ENCODE results near the gene CRACR2B.

Gene CRACR2B

GRCh38 chr11:787084-787675, 40.5 kb upstream of the CRACR2B start:
- Histone ChIP-seq H3K4me3 (no peak overlapping the region), H3K27ac (no peak overlapping the region)
- DNase-seq (ENCODE audit: low spot score): no peak
- no peak for TF ChIP-seq CTCF (IDR thresholded peaks at IDR 0.05)

DNA sequence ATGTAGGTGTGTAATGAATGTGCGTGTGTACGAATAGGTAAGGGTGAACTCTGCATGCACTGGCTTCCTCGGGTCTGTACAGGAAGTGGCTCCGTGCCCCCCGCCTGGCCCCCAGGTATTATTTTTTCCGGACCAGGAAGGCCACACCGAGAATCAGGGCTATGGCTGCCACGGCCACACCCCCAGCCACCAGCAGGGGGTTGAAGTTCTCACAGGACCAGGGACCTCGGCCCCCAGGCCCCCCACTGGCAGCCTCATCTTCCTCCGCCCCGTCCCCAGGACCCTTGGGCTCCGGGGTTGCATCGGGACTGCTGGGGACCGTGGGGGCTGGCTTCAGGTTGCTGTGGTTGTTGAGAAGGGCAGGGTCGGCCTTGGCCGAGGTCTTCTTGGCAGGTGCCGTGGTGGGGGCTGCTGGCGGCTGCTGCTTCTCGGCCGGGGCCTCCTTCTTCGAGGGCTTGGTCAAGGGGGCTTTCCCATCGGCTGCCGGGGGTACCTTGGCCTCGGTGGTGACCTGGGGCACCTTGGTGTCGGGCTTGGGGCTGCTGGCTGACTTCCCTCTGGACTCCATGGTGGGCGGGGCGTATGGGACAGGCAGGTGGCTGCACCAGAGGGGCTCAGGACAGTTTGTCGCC, 39.6 kb upstream of the CRACR2B start:
- H3K27ac ChIP-seq: no peak overlapping the region
- no peak for TF ChIP-seq CTCF (IDR thresholded peaks at IDR 0.05)
- no peak for DNase-seq (ENCODE audit: low spot score)
- no peak overlapping the region for H3K4me3 ChIP-seq

- Histone ChIP-seq H3K27ac (no peak overlapping the region), H3K4me3 (peak overlapping the region; percentile 32)
- no peak for DNase-seq (ENCODE audit: low spot score)
- TF ChIP-seq CTCF (IDR thresholded peaks at IDR 0.05): no peak
Measured at GRCh38 chr11:788953-789940, 38.5 kb upstream of the CRACR2B start.

- DNase-seq (ENCODE audit: low spot score): no peak
- TF ChIP-seq CTCF (IDR thresholded peaks at IDR 0.05): no peak
- Histone ChIP-seq H3K27ac (no peak within 1 kb of the TSS), H3K4me3 (peak within 1 kb of the TSS; percentile 32)
Measured at GRCh38 chr11:789943-790342, 37.8 kb upstream of the CRACR2B start, which contains the start of gene CEND1. Gene CEND1, minus strand, starts transcription at chr11:790090. Its CDS starts 1,514 bp downstream, at chr11:788576.

DNA sequence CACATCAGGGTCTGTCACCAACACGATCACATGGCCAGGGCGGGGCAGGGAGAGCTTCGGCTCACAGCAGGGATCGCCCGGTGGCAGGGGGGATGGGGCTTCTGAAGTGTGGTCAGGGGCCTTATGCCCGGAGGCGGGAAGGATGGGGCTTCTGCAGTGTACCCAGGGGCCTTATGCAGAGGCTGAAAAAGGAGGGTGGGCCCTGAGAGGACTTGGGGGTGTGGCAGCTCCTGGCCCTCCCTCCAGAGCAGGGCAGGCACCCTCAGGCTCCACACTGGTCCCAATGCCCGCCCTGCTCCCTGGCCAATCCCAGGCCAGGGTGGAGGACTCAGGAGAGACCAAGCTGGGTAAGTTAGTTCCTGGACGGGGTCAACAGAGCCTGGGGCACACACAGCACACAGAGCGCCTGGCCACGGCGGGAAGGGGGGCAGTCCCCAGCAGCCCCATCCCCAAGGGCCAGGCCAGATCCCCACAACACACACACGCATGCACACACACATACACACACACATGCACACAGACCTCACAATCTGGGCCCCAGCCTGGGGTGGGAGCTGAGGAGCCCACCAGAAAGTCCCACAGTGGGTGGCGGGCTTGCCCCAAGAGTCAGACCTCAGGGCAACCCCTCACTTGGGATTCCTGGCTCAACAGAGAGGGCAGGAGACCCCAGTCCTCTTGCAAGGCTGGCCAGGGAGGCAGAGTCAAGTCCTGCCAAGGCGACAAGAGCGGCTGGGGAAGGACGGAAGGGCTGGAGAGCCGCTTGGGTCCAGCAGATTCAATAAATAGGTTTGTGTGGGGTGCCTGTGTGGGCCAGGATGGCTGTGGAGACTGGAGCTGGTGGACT, 36.8 kb upstream of the CRACR2B start:
- no peak overlapping the region for H3K27ac ChIP-seq
- no peak for DNase-seq (ENCODE audit: low spot score)
- no peak for TF ChIP-seq CTCF (IDR thresholded peaks at IDR 0.05)

GRCh38 chr11:791658-792534, 35.8 kb upstream of the CRACR2B start:
- no peak for TF ChIP-seq CTCF (IDR thresholded peaks at IDR 0.05)
- DNase-seq (ENCODE audit: low spot score): no peak
- Histone ChIP-seq H3K4me3 (no peak overlapping the region), H3K27ac (no peak overlapping the region)

More for the DNA sequence above, 36.8 kb upstream of the CRACR2B start:
- no peak overlapping the region for H3K4me3 ChIP-seq

Measured in coronary artery (tissue), 2 donors.